Loucy (cell line): Measurements from ENCODE around the gene CEBPA.
A peak's percentile ranks its signal among the peaks of the same experiment; 100 is the strongest.

ENCODE experiments used
- H2AFZ ChIP-seq: fragments of 200-600 bp; sonication (generic); 2 replicates; pipeline ENCODE4 v1.6.0; 2016; ENCODE audit warnings: antibody characterized with exemption, mild to moderate bottlenecking, low read length, moderate library complexity
- H3F3A ChIP-seq: fragments of 200-600 bp; 2 replicates; pipeline ENCODE4 v1.6.0; 2016; ENCODE audit warnings: antibody characterized with exemption, low read depth, mild to moderate bottlenecking
- H3K27me3 ChIP-seq: fragments of 200-600 bp; sonication (generic); 2 replicates; pipeline ENCODE4 v1.6.1; 2014; ENCODE audit warnings: low read length, mild to moderate bottlenecking; ENCODE audit not compliant: insufficient read depth, poor library complexity, severe bottlenecking
- H3K36me3 ChIP-seq: fragments of 200-600 bp; sonication (generic); 2 replicates; pipeline ENCODE4 v1.6.1; 2016; ENCODE audit warnings: low read length; ENCODE audit not compliant: insufficient read depth
- H3K4me1 ChIP-seq: fragments of 200-600 bp; sonication (generic); 2 replicates; pipeline ENCODE4 v1.5.1; 2014; ENCODE audit warnings: low read length, mild to moderate bottlenecking; ENCODE audit not compliant: insufficient read depth, poor library complexity, severe bottlenecking
- H3K4me2 ChIP-seq: fragments of 200-600 bp; sonication (generic); 2 replicates; pipeline ENCODE4 v1.6.0; 2014; ENCODE audit warnings: antibody characterized with exemption, low read length, low read depth, mild to moderate bottlenecking; ENCODE audit not compliant: poor library complexity, severe bottlenecking
- H3K4me3 ChIP-seq: fragments of 200-600 bp; sonication (generic); 2 replicates; pipeline ENCODE4 v1.5.1; 2014; ENCODE audit warnings: low read length, mild to moderate bottlenecking, mixed read lengths; ENCODE audit not compliant: poor library complexity, severe bottlenecking
- H3K79me2 ChIP-seq: fragments of 200-600 bp; sonication (generic); 2 replicates; pipeline ENCODE4 v1.6.1; 2014; ENCODE audit warnings: low read length; ENCODE audit not compliant: insufficient read depth
- H3K9ac ChIP-seq: fragments of 200-600 bp; sonication (generic); 2 replicates; pipeline ENCODE4 v1.6.0; 2014; ENCODE audit warnings: mild to moderate bottlenecking, low read depth, low read length, moderate library complexity; ENCODE audit not compliant: poor library complexity, severe bottlenecking
- H3K9me2 ChIP-seq: fragments of 200-600 bp; sonication (generic); replicated peaks from 2 replicates; pipeline ENCODE4 v1.6.1; 2016; ENCODE audit warnings: low read depth, low read length, mixed read lengths
- H3K9me3 ChIP-seq: fragments of 200-600 bp; sonication (generic); 2 replicates; pipeline ENCODE4 v1.6.1; 2014; ENCODE audit warnings: mild to moderate bottlenecking, antibody characterized with exemption, low read length, low read depth; ENCODE audit not compliant: insufficient read depth
- H4K20me1 ChIP-seq: fragments of 200-600 bp; sonication (generic); 2 replicates; pipeline ENCODE4 v1.6.0; 2014; ENCODE audit warnings: antibody characterized with exemption, low read length, mild to moderate bottlenecking; ENCODE audit not compliant: insufficient read depth, poor library complexity, severe bottlenecking
- CTCF ChIP-seq: fragments of 200-600 bp; sonication (generic); conservative IDR thresholded peaks from 2 replicates; pipeline ENCODE4 v1.5.1; 2014; ENCODE audit warnings: mild to moderate bottlenecking, antibody characterized with exemption, low read length
- EZH2phosphoT487 ChIP-seq: fragments of 200-600 bp; IDR thresholded peaks from 2 replicates; pipeline ENCODE4 v1.6.1; 2018; ENCODE audit warnings: antibody characterized with exemption, mild to moderate bottlenecking, moderate library complexity, borderline replicate concordance

Gene CEBPA

GRCh38 chr19:33312065-33312464, 9.7 kb upstream of the CEBPA start:
- Histone ChIP-seq H3K4me3 (no peak overlapping the region), H3K9ac (no peak overlapping the region), H3K79me2 (no peaks in the 10 kb centered on the region), H2AFZ (no peak overlapping the region), H4K20me1 (no peaks in the 10 kb centered on the region), H3K36me3 (no peaks in the 10 kb centered on the region), H3K4me1 (peaks cover 4% of the 10 kb centered on the region), H3K9me2 (no peaks in the 10 kb centered on the region), H3F3A (no peaks in the 10 kb centered on the region), H3K9me3 (no peaks in the 10 kb centered on the region), H3K27me3 (no peaks in the 10 kb centered on the region), H3K4me2 (no peak overlapping the region)
- TF ChIP-seq EZH2phosphoT487: no peak
- no peak for TF ChIP-seq CTCF

- H3K4me1 ChIP-seq: peaks cover 4% of the 10 kb centered on the region
- no peaks in the 10 kb centered on the region for H3K79me2 ChIP-seq
- H3K4me2 ChIP-seq: no peak overlapping the region
- TF ChIP-seq CTCF (peak; percentile 59), EZH2phosphoT487 (no peak)
- H4K20me1 ChIP-seq: no peaks in the 10 kb centered on the region
- H3F3A ChIP-seq: no peaks in the 10 kb centered on the region
- no peaks in the 10 kb centered on the region for H3K9me3 ChIP-seq
- no peak overlapping the region for H3K9ac ChIP-seq
- H3K36me3 ChIP-seq: no peaks in the 10 kb centered on the region
- H3K27me3 ChIP-seq: no peaks in the 10 kb centered on the region
- H3K4me3 ChIP-seq: no peak overlapping the region
- no peak overlapping the region for H2AFZ ChIP-seq
- H3K9me2 ChIP-seq: no peaks in the 10 kb centered on the region
These were observed 9.0 kb upstream of the CEBPA start for GRCh38 chr19:33311326-33311682.

GRCh38 chr19:33310606-33311325, 8.4 kb upstream of the CEBPA start:
- Histone ChIP-seq H4K20me1 (no peaks in the 10 kb centered on the region), H3K9ac (no peak overlapping the region), H3K36me3 (no peaks in the 10 kb centered on the region), H3K27me3 (no peaks in the 10 kb centered on the region), H2AFZ (no peak overlapping the region), H3F3A (no peaks in the 10 kb centered on the region), H3K9me2 (no peaks in the 10 kb centered on the region), H3K4me1 (peaks cover 4% of the 10 kb centered on the region), H3K9me3 (no peaks in the 10 kb centered on the region), H3K4me3 (no peak overlapping the region), H3K4me2 (no peak overlapping the region), H3K79me2 (no peaks in the 10 kb centered on the region)
- TF ChIP-seq EZH2phosphoT487 (no peak), CTCF (no peak)
